G401.6 (cell line): ENCODE data around the gene SLC25A34.
A peak's percentile ranks its signal among the peaks of the same experiment; 100 is the strongest.

Experiments used
- FAIRE-seq: peaks from 2 replicates; lab custom pipeline; 2012; peaks lifted over from hg19 to GRCh38; lab: Jason Lieb, UNC

The SLC25A34 gene

DNA sequence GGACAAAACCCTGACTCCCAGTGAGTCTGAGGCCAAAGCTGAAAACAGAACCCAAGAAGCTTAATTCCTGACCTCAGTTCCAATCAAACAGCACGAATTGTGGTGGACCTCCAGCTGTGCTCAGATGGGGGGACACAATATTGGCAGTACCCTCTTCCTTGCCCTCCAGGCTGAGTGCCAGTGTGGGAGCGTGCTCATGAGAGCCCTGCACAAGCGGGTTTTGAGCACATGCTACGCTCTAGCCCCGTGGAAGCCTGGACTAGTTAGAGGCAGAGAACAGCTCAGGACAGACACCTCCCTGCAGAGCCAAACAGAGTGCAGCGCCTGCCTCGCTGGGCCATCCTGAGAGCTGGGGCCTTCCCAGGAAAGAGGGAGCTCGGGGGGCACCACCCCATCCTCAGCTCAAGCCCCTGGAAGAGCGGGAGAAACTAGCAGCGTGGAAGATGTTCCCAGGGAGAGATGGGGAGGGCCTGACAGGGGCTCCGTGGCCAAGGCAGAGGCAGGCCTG, 2.8 kb upstream of the SLC25A34 start:
- FAIRE-seq, result no peak

DNA sequence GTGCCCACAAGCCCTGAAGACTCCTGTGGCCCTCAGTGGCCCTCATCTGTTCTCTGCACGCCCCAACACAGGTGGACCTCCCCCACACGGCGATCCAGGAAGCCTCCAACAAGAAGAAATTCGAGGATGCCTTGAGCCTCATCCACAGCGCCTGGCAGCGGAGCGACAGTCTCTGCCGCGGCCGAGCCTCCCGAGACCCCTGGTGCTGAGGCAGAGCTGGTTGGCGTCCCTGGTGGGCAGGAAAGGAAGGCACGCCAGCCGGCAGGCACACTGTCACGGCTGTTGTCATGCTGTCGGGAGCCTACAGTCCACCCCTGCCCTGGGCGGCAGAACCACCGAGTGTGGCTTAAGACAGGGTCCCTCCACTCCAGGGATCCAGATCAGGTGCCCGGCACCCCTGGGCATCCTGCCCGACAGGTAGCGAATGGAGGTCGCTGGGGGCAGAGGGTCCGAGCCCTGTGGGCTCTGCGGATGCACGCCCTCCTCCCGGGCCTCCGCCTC, 2.3 kb upstream of the SLC25A34 start:
- no peak for FAIRE-seq

DNA sequence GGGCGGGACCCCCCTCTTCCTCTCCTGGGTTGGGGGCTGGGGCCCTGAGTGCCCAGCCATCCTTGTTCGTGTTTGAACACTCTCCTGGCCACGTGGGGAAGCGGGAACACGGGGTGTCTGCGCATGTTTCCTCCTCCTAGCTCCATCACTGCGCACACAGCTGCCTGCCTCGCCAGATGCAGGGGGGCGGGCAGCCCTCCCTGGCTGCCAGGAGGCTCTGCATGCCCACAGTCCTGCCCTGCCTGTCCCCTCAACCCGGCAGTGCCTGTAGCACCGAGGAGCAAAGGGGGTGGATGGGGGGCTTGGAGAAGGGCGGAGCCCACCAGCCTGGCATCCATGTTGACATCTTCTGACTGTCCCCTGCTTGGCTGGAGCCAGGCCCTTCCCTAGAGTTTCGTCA, 1.8 kb upstream of the SLC25A34 start:
- no peak for FAIRE-seq

DNA sequence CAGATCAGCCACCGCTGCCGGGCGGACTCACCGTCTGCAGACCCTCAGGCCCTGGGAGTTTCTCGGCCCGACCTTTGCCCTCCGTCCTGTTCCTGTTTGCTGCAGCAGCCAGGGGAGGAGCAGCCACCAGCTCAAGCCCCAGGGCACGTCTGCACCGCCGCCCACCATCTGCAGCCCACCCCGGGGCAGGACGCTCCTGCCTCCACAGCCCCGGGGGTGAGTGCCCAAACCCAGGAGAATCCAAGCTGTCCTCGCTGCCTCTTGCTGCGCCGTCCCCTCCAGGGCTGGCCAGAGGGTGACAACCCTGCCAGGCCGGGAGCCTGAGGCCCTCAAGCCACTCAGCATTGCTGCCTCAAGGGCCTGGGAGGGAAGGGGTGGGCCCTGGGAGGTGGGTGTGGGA, 1.2 kb upstream of the SLC25A34 start:
- no peak for FAIRE-seq

DNA sequence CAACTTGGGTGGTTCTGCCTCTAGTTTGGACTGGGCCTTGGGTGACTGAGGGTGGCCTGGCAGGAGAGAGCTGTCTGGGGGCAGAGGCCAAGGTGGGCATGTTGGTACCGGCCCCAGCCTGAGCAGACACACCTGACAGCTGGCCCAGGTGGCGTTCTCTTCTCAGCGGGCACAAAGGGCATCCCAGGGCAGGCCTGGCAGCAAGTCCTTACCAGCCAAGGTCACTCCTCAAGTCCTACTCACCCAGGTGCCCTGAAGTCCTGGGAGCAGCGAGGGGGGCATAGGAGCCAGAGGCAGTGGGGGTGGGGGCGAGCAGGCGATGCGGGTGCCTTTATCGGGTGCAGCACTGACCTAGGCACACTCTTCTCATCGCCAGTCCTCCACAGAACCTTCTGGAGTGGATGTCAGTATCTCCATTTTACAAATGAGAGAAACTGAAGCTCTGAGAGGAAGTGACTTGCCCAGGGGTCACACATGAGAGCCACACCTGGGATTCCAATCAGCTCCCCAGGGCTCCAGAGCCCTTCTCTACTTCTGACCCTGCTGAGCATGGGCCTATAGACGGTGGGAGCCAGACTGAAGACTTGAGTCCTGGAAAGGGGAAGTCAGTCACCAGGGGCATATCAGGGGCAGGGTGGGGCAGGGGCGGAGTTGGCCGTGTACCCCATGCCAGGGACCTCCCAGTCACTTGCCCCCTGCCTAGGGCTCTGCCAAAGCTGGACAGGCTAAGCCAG, 587 bp upstream of the SLC25A34 start:
- no peak for FAIRE-seq

DNA sequence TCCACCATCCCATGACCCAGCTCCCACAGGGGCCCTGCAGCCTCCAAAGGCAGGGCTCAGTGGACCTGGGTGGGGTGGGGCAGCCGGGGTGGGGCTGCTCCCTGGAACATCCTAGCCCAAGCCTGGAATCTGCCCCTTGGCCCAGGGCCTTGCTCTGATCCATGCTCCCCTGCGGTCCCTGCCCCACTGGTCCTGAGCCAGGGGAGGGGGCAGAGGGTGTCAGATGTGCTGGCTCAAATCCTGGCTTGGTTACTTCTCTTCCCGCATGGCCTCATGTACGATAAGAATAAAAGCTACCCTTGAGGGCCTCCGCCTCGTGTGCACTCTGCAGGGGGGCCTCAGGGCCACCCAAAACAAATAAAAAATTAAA, 819 bp downstream of the SLC25A34 start:
- FAIRE-seq, result no peak

DNA sequence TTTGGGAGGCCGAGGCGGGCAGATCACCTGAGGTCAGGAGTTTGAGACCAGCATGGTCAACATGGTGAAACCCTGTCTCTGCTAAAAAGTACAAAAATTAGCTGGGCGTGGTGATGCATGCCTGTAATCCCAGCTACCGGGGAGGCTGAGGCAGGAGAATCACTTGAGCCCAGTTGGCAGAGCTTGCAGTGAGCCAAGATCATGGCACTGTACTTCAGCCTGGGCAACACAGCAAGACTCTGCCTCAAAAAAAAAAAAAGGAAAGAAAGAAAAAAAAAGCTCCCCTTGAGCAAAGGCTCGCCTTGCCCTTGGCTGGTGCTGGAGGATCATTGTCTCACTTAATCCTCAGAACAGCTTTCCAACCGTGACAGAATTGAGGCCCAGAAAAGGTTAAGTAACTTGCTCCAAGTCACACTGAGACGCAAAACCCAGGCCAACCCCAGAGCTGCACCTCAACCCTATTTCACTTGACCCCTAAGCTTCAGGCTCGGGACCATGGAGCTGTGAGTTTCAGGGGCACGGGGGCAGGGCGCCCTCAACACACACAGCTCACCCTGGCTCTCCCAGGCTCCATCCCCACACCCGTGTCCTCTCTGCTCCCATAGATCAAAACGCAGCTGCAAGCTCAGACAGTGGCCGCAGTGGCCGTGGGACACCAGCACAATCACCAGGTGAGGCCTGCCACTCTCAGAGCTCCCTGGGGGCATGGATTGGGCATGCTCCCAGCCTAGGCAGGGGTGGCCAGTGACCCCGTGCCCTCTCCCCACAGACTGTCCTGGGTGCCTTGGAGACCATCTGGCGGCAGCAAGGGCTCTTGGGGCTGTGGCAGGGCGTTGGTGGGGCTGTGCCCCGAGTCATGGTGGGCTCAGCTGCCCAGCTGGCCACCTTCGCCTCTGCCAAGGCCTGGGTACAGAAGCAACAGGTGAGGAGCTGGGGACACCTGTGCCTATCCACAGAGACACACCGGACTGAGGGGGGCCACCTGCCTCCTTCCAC, 1.6 kb downstream of the SLC25A34 start:
- FAIRE-seq, result no peak

DNA sequence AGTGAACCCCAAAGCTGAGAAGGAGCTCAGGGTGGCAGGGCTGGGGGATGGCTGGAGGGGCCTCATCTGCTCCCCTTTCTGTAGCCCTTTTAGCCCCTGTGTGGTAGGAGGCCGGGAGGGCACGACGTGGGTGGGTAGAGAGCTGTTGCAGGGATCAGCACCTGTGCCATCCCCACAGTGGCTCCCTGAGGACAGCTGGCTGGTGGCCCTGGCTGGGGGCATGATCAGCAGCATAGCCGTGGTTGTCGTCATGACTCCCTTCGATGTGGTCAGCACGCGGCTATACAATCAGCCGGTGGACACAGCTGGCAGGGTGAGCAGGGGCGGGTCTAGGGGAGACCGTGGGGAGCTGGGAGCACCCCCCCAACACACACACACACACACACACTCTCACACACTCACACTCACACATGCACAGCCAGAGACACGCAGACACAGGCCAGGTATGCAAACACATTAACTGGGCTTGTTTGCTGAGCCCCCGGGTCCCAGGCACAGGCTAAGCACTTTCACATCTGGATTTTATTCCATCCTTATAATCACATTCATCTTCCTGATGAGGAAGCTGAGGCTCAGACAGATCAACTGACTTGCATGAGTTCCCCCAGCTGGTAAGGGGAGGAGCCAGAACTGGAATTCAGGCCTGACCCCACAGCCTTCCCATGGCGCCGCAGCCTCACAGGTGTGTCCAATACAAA, 2.5 kb downstream of the SLC25A34 start:
- no peak for FAIRE-seq

DNA sequence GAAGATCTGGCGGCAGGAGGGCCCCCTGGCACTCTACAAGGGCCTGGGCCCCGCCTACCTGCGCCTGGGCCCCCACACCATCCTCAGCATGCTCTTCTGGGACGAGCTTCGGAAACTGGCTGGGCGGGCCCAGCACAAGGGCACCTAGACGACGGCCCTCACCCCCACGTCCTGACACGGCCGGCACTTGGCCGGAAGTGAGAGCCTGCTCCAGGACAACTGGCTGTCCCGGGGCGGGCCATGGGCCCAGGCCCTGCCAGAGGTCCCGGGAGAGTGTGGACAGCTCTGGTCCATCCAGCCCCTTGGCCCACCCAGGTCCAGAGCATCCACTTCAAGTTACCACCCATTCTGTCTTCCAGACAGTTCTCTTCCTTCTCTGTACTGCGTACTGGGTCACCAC, 3.2 kb downstream of the SLC25A34 start:
- FAIRE-seq, result no peak

DNA sequence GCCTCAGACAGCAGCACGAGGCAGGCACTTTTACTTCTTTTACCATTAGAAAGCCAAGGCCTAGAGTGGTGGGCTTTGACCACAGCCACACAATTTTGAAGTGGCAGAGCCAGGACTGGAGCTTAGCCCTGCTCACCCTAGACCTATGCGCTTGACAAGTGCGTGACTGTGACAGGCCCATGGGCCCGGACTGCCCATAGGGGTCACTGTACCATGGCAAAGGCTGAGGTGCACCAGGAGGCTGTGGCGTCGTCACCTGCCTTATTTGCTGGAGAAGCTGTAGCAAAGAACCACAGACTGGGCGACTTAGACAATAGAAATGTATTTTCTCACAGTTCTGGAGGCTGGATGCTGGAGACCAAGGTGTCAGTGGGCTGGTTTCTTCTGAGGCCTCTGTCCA, 3.7 kb downstream of the SLC25A34 start:
- FAIRE-seq, result no peak

DNA sequence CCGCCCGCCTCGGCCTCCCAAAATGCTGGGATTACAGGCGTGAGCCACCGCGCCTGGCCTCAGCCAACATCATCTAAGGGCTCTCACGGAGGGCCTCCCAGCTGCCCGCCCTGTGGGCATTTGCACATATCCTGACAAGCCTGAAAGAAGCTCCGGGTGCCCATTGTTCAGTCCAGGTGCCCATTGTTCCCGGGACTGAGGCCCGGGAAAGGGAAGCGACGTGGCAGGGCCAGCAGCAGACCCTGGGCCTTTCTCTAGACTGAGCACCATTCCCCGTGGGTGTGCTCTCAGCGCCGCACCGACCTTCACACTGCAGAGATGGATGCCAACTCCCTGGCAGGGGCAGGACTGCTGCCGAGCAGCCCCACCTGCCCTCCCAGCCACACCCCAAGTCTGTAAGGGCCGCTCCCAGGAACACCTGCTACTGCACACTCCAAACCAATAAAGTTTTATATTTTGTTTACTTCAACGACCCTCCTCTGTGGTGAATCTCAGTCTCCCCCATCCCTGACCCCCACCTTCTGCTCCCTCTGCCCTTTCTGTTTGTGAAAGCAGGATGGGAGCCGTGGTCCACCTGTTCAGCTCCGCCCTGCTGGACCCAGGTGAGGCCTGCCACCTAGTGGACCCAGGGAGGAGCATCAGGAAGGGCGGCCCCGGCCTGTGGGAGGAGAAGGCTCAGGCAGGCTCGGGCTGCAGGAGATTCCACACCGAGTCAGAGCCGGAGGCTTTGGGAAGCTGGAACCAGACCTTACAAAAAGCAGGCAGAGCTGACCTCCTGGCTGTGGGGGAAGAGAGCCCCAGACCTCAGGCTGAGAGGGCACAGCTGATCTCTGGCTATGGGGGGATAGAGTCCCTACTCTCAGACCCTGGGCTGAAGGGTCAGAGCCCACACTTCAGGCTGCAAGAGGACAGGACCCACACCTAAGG, 5.1 kb downstream of the SLC25A34 start:
- FAIRE-seq, result peak; percentile 63

DNA sequence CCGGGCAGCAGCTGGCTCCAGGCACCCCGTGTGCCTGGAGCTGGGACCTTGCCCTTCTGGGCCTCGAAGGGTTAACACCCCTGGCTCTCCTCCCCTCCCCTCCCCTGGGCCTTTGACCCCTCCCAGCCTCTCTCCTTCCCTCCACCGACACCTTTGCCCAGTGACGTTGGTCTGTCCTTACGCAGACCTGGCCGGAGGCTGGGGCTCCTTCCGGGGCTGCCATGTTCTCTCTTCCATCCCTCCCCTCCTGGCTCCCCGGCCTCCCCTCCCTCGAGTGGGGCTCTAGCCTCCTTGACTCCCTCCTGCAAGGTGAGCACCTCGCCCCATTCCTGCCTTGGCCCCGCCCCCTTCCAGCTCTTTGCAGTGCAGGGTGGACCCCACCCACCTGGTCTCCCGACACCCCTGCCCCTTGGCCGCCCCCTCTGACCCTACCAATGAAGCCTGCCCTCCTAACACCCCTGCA, 6.3 kb downstream of the SLC25A34 start, which contains the start of gene TMEM82:
Gene TMEM82, plus strand, starts transcription at position 161 of the 463 bp plus-strand sequence. Its CDS starts 61 bp downstream, at position 222.
- no peak for FAIRE-seq

DNA sequence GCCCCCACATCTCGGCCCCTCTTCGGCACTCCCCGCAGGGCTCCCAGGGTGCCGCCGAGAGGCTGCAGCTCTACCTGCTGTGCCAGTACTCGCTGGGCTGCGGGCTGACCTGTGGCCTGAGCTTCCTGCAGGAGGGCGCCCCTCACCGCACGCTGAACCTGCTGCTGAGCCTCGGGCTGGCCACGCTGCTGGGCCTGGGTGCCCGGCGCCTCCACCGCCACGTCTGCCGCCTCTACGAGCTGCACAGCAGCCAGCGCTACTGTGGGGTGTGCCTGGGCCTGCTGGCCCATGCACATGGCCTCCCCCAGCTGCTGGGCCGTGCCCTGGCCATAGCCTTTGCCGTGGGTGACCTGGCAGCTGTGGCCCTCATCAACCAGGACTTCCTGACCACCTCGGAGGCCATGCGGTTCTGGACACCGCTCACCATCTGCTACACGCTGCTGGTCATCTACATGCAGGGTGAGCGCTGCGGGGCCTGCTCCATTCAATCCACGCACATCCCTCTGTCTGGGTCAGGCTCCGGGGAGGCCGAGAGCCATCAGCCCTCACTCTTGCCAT, 8.1 kb downstream of the SLC25A34 start:
- no peak for FAIRE-seq

DNA sequence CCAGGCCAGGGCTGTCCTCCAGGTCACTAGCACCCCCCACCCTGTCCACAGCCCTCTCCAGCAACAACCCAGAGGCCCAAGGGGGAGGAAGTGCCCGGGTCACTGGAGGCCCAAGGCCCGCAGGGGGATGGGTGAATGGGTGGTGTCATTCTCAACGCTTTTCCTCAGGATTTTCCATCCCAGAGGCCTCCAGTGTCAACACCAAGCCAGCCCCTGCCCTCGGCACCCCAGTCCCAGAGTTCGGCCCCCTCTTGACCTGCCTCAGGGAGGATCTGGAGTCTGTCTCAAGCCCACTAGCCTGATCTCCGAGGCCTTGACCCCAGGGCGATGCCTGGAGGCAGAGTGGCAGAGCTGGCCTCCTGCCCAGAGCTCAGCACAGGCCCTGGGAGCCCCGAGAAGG, 11.3 kb downstream of the SLC25A34 start:
- FAIRE-seq, result no peak

DNA sequence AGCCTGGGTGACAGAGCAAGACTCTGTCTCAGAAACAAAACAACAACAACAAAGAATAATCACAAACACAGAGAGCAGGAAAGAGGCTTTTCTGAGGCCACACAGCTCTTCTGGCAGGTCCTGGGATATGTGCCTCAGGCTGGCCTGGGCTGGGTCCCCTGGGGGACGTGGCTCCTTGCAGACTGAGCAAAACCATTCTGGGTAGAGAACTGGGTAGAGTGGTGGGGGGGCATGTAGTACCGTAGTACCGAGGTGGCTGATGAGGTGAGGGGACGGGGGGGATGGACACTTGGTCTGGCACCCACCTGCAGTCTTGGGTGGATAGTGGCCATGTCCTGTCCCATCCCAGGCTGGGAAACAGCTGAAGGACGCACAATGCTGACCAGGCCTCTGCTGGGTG, 12.2 kb downstream of the SLC25A34 start:
- no peak for FAIRE-seq

DNA sequence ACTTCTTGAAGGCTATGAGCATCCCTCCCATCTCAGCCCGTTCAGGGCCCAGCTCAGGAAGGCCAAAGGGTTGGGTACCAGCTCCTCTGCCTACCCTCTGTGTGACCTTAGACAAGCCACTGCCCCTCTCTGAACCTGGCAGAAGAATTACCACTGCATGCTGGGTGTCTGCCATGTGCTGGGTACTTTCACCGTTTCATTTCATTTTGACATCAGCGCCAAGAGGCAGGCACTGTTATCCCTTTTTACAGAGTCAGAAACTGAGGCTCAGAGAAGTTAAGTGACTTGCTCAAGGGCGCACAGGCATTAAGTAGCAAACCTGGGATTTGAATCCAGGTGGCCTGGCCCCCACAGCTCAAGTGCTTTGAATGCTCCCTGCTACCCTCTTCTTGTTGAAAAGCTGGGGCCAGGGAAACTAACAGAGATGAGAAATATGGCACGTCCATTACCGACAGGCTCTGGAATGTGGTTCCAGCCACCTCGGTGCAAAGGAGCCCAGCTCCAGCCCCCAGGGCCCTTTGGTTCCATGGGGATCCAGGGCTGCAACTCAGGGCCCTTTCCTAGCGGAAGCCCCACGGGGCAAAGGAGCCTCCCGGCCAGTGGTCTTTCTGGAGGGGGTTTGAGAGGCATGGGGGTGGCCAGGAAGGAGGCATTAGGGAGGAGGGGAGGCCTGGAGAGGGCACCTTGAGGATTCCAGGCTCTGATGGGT, 12.8 kb downstream of the SLC25A34 start:
- FAIRE-seq, result no peak

DNA sequence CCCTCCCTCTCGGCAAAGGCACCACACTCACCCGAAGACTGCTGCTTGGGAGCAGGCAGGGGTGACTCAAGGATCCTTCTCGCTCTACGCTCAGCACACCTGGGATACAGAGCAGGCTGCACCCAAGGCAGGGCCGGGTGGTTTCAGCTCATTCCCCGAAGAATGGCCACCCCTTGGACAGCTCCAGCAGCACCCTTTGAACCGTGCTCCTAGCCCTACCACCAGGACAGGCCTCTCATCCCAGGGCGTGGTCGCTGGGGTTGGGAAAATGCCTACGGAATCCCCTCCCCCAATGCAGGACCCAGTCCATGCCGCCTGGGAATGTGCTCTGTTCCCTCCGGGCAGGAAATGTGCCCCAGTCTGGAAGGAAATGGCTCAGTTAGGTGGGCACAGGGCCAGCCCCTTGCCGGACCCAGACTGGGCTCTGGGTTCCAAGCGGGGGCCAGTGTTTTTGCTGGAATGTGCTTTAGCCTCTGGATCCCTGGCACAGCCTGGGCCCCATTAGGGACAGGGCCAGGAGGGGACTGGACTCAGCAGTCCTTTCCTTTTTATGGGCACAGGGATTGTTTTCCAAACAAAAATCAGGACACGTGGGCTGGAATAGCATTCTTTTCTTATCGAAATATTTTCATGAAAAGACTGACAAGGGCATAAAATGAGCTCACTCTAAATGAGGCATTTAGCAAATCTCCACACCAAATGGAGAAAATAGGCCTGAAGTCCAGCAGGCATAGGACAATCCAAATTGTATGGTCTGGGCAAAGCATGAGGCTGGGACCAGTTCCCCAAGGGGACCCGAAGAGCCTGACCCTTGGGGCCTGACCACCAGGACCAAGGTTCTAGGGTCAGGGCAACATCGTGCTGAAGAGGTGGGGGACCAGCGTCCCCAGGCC, 13.6 kb downstream of the SLC25A34 start:
- no peak for FAIRE-seq

DNA sequence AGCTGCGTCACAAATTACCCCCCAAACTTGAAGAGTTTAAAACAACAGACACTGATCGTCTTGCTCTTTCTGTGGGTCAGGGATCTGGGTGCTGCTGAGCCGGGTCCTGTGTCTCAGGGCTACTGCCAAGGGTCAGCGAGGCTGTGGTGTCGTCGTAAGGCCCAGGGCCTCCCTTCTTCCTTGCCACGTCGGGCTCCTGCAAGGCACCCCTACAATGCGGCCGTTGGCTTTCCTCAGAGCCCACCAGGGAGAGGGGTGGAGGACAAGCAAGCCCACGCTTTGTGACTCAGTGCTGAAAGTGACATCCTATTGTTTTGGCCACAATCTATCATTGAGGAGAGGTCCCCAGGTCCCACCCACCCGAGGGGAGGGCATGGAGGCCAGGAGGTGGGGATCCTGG, 14.9 kb downstream of the SLC25A34 start:
- no peak for FAIRE-seq

DNA sequence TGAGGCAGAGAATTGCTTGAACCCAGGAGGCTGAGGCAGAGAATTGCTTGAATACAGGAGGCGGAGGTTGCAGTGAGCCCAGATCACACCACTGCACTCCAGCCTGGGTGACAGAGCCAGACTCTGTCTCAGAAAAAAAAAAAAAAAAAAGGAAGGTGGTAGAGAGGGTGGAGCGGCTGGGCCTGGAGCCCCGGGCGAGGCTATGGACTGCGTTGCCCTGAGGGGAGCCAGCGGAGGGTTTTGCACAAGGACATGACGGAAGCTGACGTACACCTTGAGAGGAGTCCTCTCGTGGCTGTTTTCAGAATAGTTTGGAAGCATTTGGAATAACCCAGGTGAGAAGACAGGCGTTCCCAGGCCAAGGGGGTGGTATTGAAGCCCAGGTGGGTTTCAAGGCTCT, 15.7 kb downstream of the SLC25A34 start:
- FAIRE-seq, result no peak
